GM12874 (cell line): ENCODE results near the gene C1orf105.

ENCODE experiments used
- CTCF ChIP-seq: IDR thresholded peaks from 2 replicates; pipeline ENCODE4 v1.5.1; 2011; ENCODE audit warnings: low read depth, mild to moderate bottlenecking, control low read depth, low read length, moderate library complexity; ENCODE audit not compliant: insufficient read depth

C1orf105 gene

GRCh38 chr1:172420385-172420784, at the start of gene C1orf105:
Gene C1orf105 (plus strand): TSS chr1:172420685. CDS start chr1:172420886, 201 bp downstream.
- TF ChIP-seq CTCF: no peak

DNA sequence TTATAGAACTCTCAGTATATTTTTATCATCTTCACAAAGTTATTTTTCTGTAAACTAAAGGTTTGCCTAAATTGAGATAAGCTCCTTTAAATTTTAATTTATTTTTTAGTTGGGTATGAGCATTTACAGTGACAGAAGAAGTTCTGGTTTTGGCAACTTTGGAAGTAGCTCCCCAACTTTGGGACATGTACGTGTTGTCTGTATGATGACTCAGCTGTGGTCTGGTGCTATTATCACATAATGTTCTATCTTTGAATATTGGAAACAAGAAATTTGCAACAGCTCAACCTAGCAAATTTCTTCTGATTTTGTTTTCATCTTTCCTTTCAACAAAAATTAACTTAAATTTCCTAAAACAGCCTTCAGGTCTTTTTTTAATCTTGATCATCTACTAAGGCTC, 46.6 kb upstream of the C1orf105 start:
- no peak for TF ChIP-seq CTCF

- no peak for TF ChIP-seq CTCF
Measured at GRCh38 chr1:172375211-172375631, 45.3 kb upstream of the C1orf105 start.

GRCh38 chr1:172376431-172376830, 44.1 kb upstream of the C1orf105 start:
- no peak for TF ChIP-seq CTCF

GRCh38 chr1:172377565-172377964, 42.9 kb upstream of the C1orf105 start:
- no peak for TF ChIP-seq CTCF

DNA sequence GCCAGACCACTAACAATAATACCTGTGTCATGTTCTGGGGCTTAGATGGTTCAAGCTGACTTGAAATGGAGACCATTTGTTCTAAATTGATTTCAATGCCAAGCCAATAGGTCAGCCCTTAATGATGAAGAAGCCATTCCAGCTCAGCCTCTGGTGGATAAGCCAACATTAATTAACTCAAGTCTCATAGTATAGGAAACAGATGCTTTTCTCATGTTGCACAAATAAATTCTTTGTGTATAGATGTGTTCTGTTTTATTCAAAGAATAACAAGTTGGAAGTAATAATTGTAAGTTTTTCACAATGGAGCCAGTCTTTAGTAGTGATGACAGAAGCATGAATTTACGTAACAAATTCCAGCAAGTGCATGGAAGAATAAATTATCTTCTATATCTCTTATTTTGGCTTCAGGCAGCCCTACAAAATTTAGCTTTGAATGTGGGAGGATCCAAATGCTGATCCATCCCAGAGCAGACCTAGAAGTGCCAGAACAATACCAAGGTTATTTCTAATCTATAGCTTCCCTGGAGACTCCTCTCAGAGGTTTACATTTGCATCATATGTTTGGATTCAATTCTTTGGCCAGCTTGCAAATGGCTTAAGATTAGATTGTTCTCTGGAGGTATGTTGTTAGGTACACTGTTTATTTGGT, 42.2 kb upstream of the C1orf105 start:
- no peak for TF ChIP-seq CTCF

DNA sequence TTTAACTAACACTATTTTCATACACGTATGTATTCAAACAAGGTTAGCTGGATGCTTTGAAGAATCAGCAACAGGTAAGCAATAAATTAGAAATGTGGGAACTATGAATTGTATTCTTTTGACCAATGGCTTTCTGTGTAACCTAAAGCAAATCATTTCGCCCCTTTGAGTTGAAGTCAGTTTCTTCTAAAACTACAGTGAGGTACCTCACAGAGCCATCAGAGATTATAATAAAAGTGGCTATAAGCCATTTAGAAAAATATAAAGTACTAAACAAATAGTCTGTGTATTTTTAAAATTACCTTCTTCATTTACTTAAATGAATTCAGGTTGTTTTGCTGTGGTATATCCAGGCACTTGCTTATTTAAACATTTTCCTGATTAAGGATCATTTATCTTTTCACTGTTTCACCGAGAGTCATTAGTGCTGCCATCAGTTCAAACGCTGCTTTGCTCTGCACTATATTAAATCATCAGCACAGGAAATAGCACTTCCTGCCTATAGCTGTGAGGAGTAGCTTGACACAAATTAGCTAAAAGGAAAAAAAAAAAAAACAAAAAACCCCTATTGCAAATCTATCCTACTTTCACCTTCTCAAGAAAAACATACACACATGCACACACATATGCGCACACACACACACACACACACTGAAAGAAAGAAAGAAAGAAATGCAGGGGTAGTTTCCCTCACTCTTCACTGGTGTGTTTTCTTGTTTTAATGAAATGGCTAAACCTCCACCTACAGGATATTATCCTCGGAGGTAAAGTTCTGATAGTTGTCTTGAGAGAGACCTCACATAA, 39.8 kb upstream of the C1orf105 start:
- no peak for TF ChIP-seq CTCF
